IMR-90 (cell line): Measurements from ENCODE around the gene ADAT1. TPM values are rescaled to one million over a fixed set of nuclear protein-coding genes. Genes with fewer than 3 reads are reported as not detected.

ENCODE experiments used
- ATAC-seq: fragments of 200-7000 bp; cut with Tn5 transposase; 2 replicates; pipeline ENCODE4 v1.9.1; 2020; ENCODE audit warnings: low read depth, mild to moderate bottlenecking, moderate library complexity
- BruUV-seq: library from RNA; stranded (reverse); fragments of 400-500 nt; replicated peaks from 2 replicates; lab custom pipeline; 2021; lab: Mats Ljungman, UMichigan
- CTCF ChIA-PET: fragments of 300-600 bp; formaldehyde crosslinking; extraction: SDS; loops from one replicate; lab custom pipeline; 2021; ENCODE audit warnings: antibody characterized with exemption; lab: Yijun Ruan, JAX
- POLR2A ChIA-PET: fragments of 300-600 bp; sonication (Branson Sonifier 250); formaldehyde crosslinking; loops from one replicate; lab custom pipeline; 2022; ENCODE audit warnings: antibody characterized with exemption; ENCODE audit not compliant: unreplicated experiment; lab: Charles Lee
- DNase-seq: peaks from one replicate; pipeline ENCODE4 v3.0.0; 2013
- H2AFZ ChIP-seq: replicated peaks from 2 replicates; pipeline ENCODE3; 2013; ENCODE audit warnings: low read length, mild to moderate bottlenecking; ENCODE audit not compliant: poor library complexity
- H2AK5ac ChIP-seq: 2 replicates; pipeline ENCODE4 v1.6.1; 2013; ENCODE audit warnings: low read depth, low read length, inconsistent platforms
- H2AK9ac ChIP-seq: replicated peaks from 2 replicates; pipeline ENCODE3; 2013; ENCODE audit warnings: mild to moderate bottlenecking, low read depth, low read length, moderate library complexity; ENCODE audit not compliant: poor library complexity
- H2BK120ac ChIP-seq: 2 replicates; pipeline ENCODE4 v1.6.1; 2013; ENCODE audit warnings: low read depth, low read length, inconsistent platforms
- H2BK15ac ChIP-seq: 3 replicates; pipeline ENCODE4 v1.6.1; 2013; ENCODE audit warnings: low read depth, low read length, inconsistent platforms
- H2BK20ac ChIP-seq: 2 replicates; pipeline ENCODE4 v1.6.1; 2013; ENCODE audit warnings: low read depth, mild to moderate bottlenecking, inconsistent platforms, low read length, moderate library complexity
- H2BK5ac ChIP-seq: 2 replicates; pipeline ENCODE4 v1.6.1; 2013; ENCODE audit warnings: mild to moderate bottlenecking, low read depth, low read length, inconsistent platforms; ENCODE audit not compliant: poor library complexity, severe bottlenecking
- H3K14ac ChIP-seq: replicated peaks from 2 replicates; pipeline ENCODE4 v1.6.1; 2013; ENCODE audit warnings: low read depth, low read length, inconsistent platforms
- H3K18ac ChIP-seq: 2 replicates; pipeline ENCODE4 v1.6.1; 2013; ENCODE audit warnings: low read depth, low read length, control low read depth
- H3K23ac ChIP-seq: 2 replicates; pipeline ENCODE4 v1.6.1; 2013; ENCODE audit warnings: low read depth, low read length, inconsistent platforms
- H3K27ac ChIP-seq: 2 replicates; pipeline ENCODE4 v1.5.1; 2013; ENCODE audit warnings: mild to moderate bottlenecking, control low read depth, low read length; ENCODE audit not compliant: insufficient read depth
- H3K27me3 ChIP-seq: 2 replicates; pipeline ENCODE4 v1.6.1; 2013; ENCODE audit warnings: low read length; ENCODE audit not compliant: control insufficient read depth, insufficient read depth
- H3K36me3 ChIP-seq: 2 replicates; pipeline ENCODE4 v1.6.1; 2013; ENCODE audit warnings: low read length, mixed read lengths; ENCODE audit not compliant: control insufficient read depth, insufficient read depth
- H3K4ac ChIP-seq: 2 replicates; pipeline ENCODE4 v1.6.1; 2013; ENCODE audit warnings: low read depth, low read length, inconsistent platforms
- H3K4me1 ChIP-seq: 2 replicates; pipeline ENCODE4 v1.6.1; 2013; ENCODE audit warnings: low read length, mixed read lengths; ENCODE audit not compliant: control insufficient read depth, insufficient read depth
- H3K4me2 ChIP-seq: 2 replicates; pipeline ENCODE4 v1.6.1; 2013; ENCODE audit warnings: low read depth, mild to moderate bottlenecking, control low read depth, low read length, moderate library complexity
- H3K4me3 ChIP-seq: 2 replicates; pipeline ENCODE4 v1.5.1; 2013; ENCODE audit warnings: low read depth, mild to moderate bottlenecking, control low read depth, low read length, moderate library complexity; ENCODE audit not compliant: insufficient read depth
- H3K56ac ChIP-seq: 2 replicates; pipeline ENCODE4 v1.6.1; 2013; ENCODE audit warnings: low read length, inconsistent platforms; ENCODE audit not compliant: insufficient read depth; ENCODE audit errors: extremely low read depth
- H3K79me1 ChIP-seq, 2 experiments: 2 replicates each; pipeline ENCODE4 v1.6.1; 2013; ENCODE audit warnings: low read length in 2 of 2, inconsistent platforms in 1 of 2, low read depth in 1 of 2
- H3K9ac ChIP-seq: 2 replicates; pipeline ENCODE4 v1.6.1; 2013; ENCODE audit warnings: low read depth, low read length, control low read depth
- H3K9me1 ChIP-seq: 2 replicates; pipeline ENCODE4 v1.6.1; 2013; ENCODE audit warnings: low read length, inconsistent platforms; ENCODE audit not compliant: insufficient read depth
- H3K9me3 ChIP-seq: 2 replicates; pipeline ENCODE4 v1.6.1; 2013; ENCODE audit warnings: low read length; ENCODE audit not compliant: control insufficient read depth, insufficient read depth
- H4K20me1 ChIP-seq: 2 replicates; pipeline ENCODE4 v1.6.1; 2013; ENCODE audit warnings: low read length, inconsistent platforms; ENCODE audit not compliant: insufficient read depth
- H4K5ac ChIP-seq: 2 replicates; pipeline ENCODE4 v1.6.1; 2013; ENCODE audit warnings: mild to moderate bottlenecking, low read depth, low read length, control low read depth
- H4K8ac ChIP-seq, 2 experiments: 2 replicates each; pipeline ENCODE4 v1.6.1; 2013; ENCODE audit warnings: low read depth in 2 of 2, low read length in 2 of 2, control low read depth in 1 of 2, inconsistent platforms in 1 of 2
- H4K91ac ChIP-seq: 2 replicates; pipeline ENCODE4 v1.6.1; 2013; ENCODE audit warnings: low read depth, low read length, inconsistent platforms; ENCODE audit not compliant: insufficient read depth
- CEBPB ChIP-seq: IDR thresholded peaks from 2 replicates; pipeline ENCODE4 v1.6.1; 2012; ENCODE audit warnings: low read depth, low read length, improper control_type of control experiment
- CHD1 ChIP-seq: IDR thresholded peaks from 2 replicates; pipeline ENCODE4 v1.6.1; 2012; ENCODE audit warnings: low read depth, low read length, improper control_type of control experiment
- CTCF ChIP-seq: conservative IDR thresholded peaks from 2 replicates; pipeline ENCODE4 v1.5.1; 2012; ENCODE audit warnings: mild to moderate bottlenecking, low read depth, low read length, improper control_type of control experiment
- FOS ChIP-seq: fragments of 150-350 bp; IDR thresholded peaks from 2 replicates; pipeline ENCODE4 v1.6.1; 2016; ENCODE audit warnings: low read depth, low read length
- MAZ ChIP-seq: IDR thresholded peaks from 2 replicates; pipeline ENCODE4 v1.6.1; 2012; ENCODE audit warnings: low read depth, mild to moderate bottlenecking, low read length, improper control_type of control experiment, moderate library complexity, borderline replicate concordance
- NFE2L2 ChIP-seq: fragments of 150-350 bp; IDR thresholded peaks from 2 replicates; pipeline ENCODE4 v1.6.1; 2016; ENCODE audit warnings: low read depth, mild to moderate bottlenecking, low read length
- WGBS, 2 experiments: methylation state at CpG; one replicate each; pipeline versions ENCODE4 v1.1.5 to v1.1.7; 2013; ENCODE audit warnings: missing lambda C conversion rate in 2 of 2; ENCODE audit not compliant: insufficient read length in 1 of 2; ENCODE audit errors: extremely low coverage in 2 of 2; 5-methylcytosine and 5-hydroxymethylcytosine counted together
- dilution Hi-C: fragments of 300-500 bp; cut with HindIII; formaldehyde crosslinking; loops from one replicate; pipeline ENCODE4 v1.14.3; 2018; ENCODE audit warnings: low sequenced_read_pairs; ENCODE audit not compliant: unreplicated experiment
- in situ Hi-C: fragments of 300-500 bp; cut with MboI; formaldehyde crosslinking; loops from 3 replicates; pipeline ENCODE4 v1.14.3; 2019; ENCODE audit warnings: low sequenced_read_pairs, inconsistent platforms, mixed read lengths
- intact Hi-C: fragments of 100-400 bp; cut with micrococcal nuclease; formaldehyde crosslinking; loops from 2 replicates; pipeline ENCODE4 v1.10.0; 2022
- polyA plus RNA-seq, 3 experiments: library from polyadenylated mRNA; depleted of rRNA; stranded (reverse); fragments of >200 nt; gene quantifications; 2 replicates each; pipeline ENCODE4 v1.2.3, GENCODE V29; 2012; ENCODE audit warnings: low replicate concordance in 1 of 3
- total RNA-seq: library from RNA; depleted of rRNA; stranded (reverse); fragments of >200 nt; gene quantifications from 2 replicates; pipeline ENCODE4 v1.2.3, GENCODE V29; 2012
- TF ChIP-seq, protein P1 (sequence below): fragments of 150-350 bp; IDR thresholded peaks from 2 replicates; pipeline ENCODE4 v1.6.1; 2017; ENCODE audit warnings: mild to moderate bottlenecking, antibody characterized with exemption, low read length, low read depth

Gene ADAT1
- total and polyA plus RNA-seq, 2 of the 4 experiments (the other 2 are of a cell fraction) = 22.7 to 52.9 TPM

GRCh38 chr16:75648265-75649076, 25.4 kb upstream of the ADAT1 start:
- Histone ChIP-seq H3K79me1 (peaks cover 5 to 48% of the 10 kb centered on the region in 2 experiments; a peak in 2 of 4 replicates), H2BK120ac (peak overlapping the region; percentile 1; the same call in 1 of the 2 replicates), H3K9me1 (peaks cover 5% of the 10 kb centered on the region), H2BK20ac (no peak overlapping the region), H2AFZ (peak overlapping the region; percentile 92), H3K36me3 (peaks cover 7% of the 10 kb centered on the region), H3K23ac (peak overlapping the region; percentile 86), H4K8ac (peak overlapping the region; percentile 72 to 80), H3K18ac (peak overlapping the region; percentile 98), H4K20me1 (peaks cover 51% of the 10 kb centered on the region), H3K9me3 (no peaks in the 10 kb centered on the region), H3K9ac (peak overlapping the region; percentile 99), H2BK15ac (no peak overlapping the region; the same call in 2 of the 3 replicates), H3K27me3 (no peaks in the 10 kb centered on the region), H3K4ac (peak overlapping the region; percentile 85), H3K4me2 (peak overlapping the region; percentile 98), H4K5ac (peak overlapping the region; percentile 95), H2BK5ac (peak overlapping the region; percentile 86), H2AK5ac (peak overlapping the region; percentile 80; the same call in 1 of the 2 replicates), H4K91ac (peak overlapping the region; percentile 79), H2AK9ac (peak overlapping the region; percentile 87), H3K14ac (peak overlapping the region; percentile 86), H3K4me3 (peak overlapping the region; percentile 85), H3K56ac (peak overlapping the region; percentile 44; the same call in 1 of the 2 replicates), H3K27ac (peak overlapping the region; percentile 96), H3K4me1 (peaks cover 6% of the 10 kb centered on the region)
- peak; percentile 52 for ATAC-seq
- 2% methylated on average over 40 of the region's 62 CpGs; no CpG with 5 or more reads in 1 of the 2 experiments for WGBS, 2 experiments
- intact Hi-C loops = loop anchor here (1.0 to 10.0 kb wide), 2 partner anchors 116 to 1526 kb away; no protein-coding TSS in a partner anchor
- TF ChIP-seq CHD1 (peak; percentile 13; the same call in 1 of the 2 replicates), FOS (no peak), CTCF (no peak), NFE2L2 (no peak), CEBPB (no peak), MAZ (peak; percentile 38; the same call in 1 of the 2 replicates)
- TF ChIP-seq, protein P1, sequence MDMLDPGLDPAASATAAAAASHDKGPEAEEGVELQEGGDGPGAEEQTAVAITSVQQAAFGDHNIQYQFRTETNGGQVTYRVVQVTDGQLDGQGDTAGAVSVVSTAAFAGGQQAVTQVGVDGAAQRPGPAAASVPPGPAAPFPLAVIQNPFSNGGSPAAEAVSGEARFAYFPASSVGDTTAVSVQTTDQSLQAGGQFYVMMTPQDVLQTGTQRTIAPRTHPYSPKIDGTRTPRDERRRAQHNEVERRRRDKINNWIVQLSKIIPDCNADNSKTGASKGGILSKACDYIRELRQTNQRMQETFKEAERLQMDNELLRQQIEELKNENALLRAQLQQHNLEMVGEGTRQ = no peak
- BruUV-seq = no TSS peak
- ChIA-PET POLR2A (interaction anchor here (1.1 kb wide), 1 partner anchor 42 kb away, joined by 4 read pairs; no protein-coding TSS in a partner anchor), CTCF (interaction anchor here (1.1 to 1.5 kb wide), 3 partner anchors 115 to 176 kb away, joined by 3 to 4 read pairs (median 3); no protein-coding TSS in a partner anchor)
- dilution Hi-C loops = no loop called here
- DNase-seq = peak; percentile 65
- in situ Hi-C loops = loop anchor here (10.0 kb wide), 1 partner anchor 116 kb away; no protein-coding TSS in a partner anchor
